Activated CD4-positive, alpha-beta T cell treated with anti-CD3 and anti-CD28 coated beads for 4 hours (primary cell): Measurements from ENCODE around the gene GAPDH.

Experiments used
- DNase-seq, 2 donors: peaks; one replicate each; pipeline ENCODE4 v3.0.0-alpha.2; 2020

Gene GAPDH

GRCh38 chr12:6530576-6531260, 3.6 kb upstream of the GAPDH start:
- DNase-seq = no peak

- peak; percentile 85 for DNase-seq
Measured at GRCh38 chr12:6532051-6532926, 2.0 kb upstream of the GAPDH start.

- no peak for DNase-seq
Measured at GRCh38 chr12:6532927-6533652, 1.2 kb upstream of the GAPDH start.

- no peak for DNase-seq
Measured at GRCh38 chr12:6533653-6533922, 729 bp upstream of the GAPDH start.

- DNase-seq = no peak
Measured at GRCh38 chr12:6534695-6534944, 303 bp downstream of the GAPDH start.

- peak; percentile 71 to 75 for DNase-seq
Measured at GRCh38 chr12:6534945-6535696, 804 bp downstream of the GAPDH start.

GRCh38 chr12:6535697-6535946, 1.3 kb downstream of the GAPDH start:
- DNase-seq = no peak

GRCh38 chr12:6535960-6536847, 1.9 kb downstream of the GAPDH start:
- no peak for DNase-seq

- no peak for DNase-seq
Measured at GRCh38 chr12:6536894-6537579, 2.7 kb downstream of the GAPDH start.

- peak; percentile 80 to 84 for DNase-seq
Measured at GRCh38 chr12:6537580-6538419, 3.5 kb downstream of the GAPDH start.

- DNase-seq = no peak
Measured at GRCh38 chr12:6538420-6539313, 4.3 kb downstream of the GAPDH start.

GRCh38 chr12:6539314-6539682, 5.0 kb downstream of the GAPDH start:
- DNase-seq = no peak

- no peak for DNase-seq
Measured at GRCh38 chr12:6539707-6540134, 5.4 kb downstream of the GAPDH start.

GRCh38 chr12:6540181-6540877, 6.0 kb downstream of the GAPDH start:
- peak in 1 of 2 donors; percentile 36 for DNase-seq

- DNase-seq = no peak
Measured at GRCh38 chr12:6541371-6542165, 7.3 kb downstream of the GAPDH start.

GRCh38 chr12:6542209-6543009, 8.1 kb downstream of the GAPDH start:
- no peak for DNase-seq

GRCh38 chr12:6546016-6546415, 11.7 kb downstream of the GAPDH start:
- no peak for DNase-seq

GRCh38 chr12:6547566-6547965, 13.2 kb downstream of the GAPDH start:
- DNase-seq = no peak
